Measurements from ENCODE around the gene CCDC85B.
A peak's percentile ranks its signal among the peaks of the same experiment; 100 is the strongest.

CCDC85B gene

DNA sequence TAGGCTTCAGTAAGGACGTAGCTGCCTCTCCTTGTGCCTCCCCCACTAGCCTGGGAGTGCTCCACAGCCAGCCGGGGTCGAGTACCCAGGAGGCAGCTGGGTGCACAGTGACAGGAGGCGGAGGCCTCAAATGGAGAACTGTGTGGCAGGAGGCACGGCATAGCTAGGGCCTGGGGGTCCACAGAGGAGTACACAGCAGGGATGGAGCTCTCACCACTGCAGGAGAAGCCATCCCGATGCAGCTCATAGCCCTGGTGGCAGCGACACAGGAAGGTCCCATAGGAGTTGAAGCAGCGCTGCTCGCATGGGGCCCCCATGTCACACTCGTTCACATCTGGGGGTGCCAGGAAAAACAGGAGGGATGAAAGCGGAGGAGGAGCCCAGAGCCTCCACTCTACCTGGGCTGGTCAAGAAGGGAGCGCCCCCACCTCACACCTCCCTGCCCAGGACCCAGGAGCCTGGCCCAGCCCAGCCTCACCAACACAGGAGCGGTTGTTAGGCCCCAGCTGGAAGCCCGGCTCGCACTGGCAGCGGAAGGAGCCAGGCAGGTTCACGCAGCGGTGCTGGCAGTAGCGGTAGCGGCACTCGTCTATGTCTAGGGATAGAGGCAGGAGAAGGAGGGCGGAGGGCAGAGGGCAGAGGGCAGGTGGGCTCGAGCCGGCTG lies 20.7 kb upstream of the CCDC85B start:
- no peak for DNase-seq

DNA sequence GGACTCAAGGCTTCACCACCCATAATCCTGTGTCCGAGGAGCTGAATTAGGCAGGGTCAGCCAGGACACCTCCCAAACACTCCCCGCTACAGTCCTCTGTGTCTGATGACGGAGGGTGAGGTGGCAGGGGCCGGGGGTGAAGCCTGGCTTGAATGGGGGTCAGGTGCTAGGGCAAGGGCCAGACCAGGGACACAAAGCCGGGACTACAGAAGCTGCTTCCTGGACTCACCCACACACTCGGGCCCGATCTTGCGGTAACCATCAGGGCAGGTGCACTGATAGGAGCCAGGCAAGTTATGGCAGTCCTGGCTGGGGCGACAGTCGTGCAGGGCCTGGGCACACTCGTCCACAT lies 20.2 kb upstream of the CCDC85B start:
- DNase-seq, result no peak

- DNase-seq, result peak; percentile 28
Measured at GRCh38 chr11:65870706-65871681, 19.5 kb upstream of the CCDC85B start.

- no peak for DNase-seq
Measured at GRCh38 chr11:65871811-65872548, 18.5 kb upstream of the CCDC85B start.

- no peak for DNase-seq
Measured at GRCh38 chr11:65872586-65873317, 17.7 kb upstream of the CCDC85B start, which contains the start of gene EFEMP2. TSS of gene EFEMP2 (minus strand) at chr11:65872800. CDS start at chr11:65872354, 446 bp downstream.

GRCh38 chr11:65873318-65874156 lies 16.9 kb upstream of the CCDC85B start:
- DNase-seq, result peak; percentile 92

- no peak for DNase-seq
Measured at GRCh38 chr11:65879617-65880016, 10.9 kb upstream of the CCDC85B start, which contains the start of gene CTSW. TSS of gene CTSW (plus strand) at chr11:65879837. CDS start at chr11:65879855, 18 bp downstream.

DNA sequence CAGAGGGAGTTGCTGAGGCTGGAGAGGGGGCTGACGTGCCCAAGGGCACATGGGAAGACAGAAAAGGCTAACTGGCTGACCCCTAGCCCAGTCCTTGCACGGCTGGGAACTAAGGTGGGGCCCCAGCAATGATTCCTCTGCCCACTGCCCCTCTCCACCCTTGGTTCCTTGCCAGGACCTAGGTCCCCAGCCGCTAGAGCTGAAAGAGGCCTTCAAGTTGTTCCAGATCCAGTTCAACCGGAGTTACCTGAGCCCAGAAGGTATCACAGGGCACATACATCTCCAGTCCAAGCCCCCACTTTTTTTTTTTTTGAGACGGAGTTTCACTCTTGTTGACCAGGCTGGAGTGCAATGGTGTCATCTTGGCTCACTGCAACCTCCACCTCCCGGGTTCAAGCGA lies 10.4 kb upstream of the CCDC85B start:
- DNase-seq, result no peak

DNA sequence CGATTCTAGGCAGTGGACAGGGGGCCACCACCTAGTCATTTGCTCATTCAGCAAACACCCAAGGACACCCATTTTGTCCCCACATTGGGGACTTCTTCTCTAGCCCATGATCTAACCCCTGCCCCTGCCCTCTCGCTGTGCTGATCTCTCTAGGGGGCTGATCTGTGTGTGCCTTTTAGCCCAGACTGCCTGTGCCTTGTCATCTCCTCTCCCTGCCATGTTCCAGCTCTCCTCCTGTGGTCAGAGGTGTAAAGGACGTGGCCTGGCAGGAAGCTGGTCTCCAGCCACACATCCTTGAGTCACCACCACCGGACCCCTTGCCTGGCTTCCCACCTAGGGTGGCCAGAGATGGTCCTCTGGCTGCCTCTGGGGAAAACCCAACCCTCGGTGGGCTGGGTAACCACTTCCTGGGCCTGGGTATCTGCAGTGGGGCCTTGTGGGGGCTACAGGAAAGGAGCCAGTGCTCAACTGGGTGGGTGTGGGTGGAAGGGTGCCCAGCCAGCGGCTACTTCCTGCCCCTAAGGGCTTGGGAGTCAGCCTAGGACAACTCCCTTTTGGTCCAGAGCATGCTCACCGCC lies 9.5 kb upstream of the CCDC85B start:
- no peak for DNase-seq

- no peak for DNase-seq
Measured at GRCh38 chr11:65882120-65883057, 8.1 kb upstream of the CCDC85B start.

- DNase-seq, result no peak
Measured at GRCh38 chr11:65883058-65883761, 7.3 kb upstream of the CCDC85B start.

- DNase-seq, result no peak
Measured at GRCh38 chr11:65883786-65884715, 6.4 kb upstream of the CCDC85B start.

DNA sequence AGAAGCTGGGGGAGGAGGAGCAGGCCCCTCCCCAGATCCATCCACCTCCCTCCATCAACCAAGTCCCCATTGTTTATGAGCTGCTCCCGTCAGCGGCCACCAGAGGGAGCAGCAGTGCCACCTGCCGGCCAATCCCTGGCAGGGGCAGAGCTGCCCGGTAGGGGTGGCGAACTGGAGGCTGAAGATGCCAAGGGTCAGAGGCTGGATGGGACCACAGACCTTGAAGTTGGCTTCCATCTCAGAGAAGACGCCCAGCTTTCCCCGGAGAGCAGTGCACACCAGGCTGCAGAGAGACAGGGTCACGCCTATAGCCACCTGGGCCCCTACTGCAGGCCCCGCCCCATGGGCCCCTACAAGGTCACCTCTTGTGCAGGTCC lies 5.8 kb upstream of the CCDC85B start:
- peak; percentile 72 for DNase-seq

GRCh38 chr11:65885231-65885630 lies 5.2 kb upstream of the CCDC85B start:
- DNase-seq, result no peak

- no peak for DNase-seq
Measured at GRCh38 chr11:65885808-65886536, 4.5 kb upstream of the CCDC85B start.

DNA sequence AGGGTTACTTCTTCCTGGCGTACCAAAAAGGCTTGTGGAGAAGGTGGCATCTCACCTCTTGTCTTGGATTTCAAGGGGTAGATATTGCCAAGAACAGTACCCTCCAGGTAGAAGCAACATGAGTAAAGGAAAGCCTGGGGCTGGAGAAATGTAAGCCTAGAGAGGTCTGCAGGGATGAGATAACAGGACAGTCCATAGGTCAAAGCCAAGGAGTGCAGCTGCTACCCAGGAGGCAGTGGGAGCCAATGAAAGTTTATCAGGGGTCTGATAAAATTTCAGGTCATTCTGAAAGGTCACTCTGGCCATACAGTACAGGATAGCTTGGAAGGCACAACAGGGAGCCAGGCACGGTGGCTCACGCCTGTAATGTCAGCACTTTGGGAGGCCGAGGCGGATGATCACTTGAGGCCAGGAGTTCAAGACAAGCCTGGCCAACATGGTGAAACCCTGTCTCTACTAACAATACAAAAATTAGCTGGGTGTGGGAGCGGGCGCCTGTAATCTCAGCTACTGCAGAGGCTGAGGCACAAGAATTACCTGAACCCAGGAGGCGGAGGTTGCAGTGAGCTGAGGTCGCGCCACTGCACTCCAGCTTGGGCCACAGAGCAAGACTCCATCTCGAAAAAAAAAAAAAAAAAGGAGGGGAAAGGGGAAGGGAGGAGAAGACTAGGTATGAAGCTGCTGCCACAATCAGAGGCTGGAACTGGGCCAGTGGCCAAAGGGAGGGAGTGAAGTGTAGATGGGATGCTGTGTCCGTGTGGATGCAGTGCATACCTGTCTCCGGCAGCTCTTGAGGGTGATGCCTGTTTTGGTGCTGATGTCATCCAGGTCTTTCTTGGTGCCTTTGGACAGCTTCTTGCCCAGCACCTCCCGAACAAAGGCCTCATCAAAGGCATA lies 3.4 kb upstream of the CCDC85B start:
- no peak for DNase-seq
